Panc1 (cell line): ENCODE measurements around the gene TET3. TPM values are rescaled to one million over a fixed set of nuclear protein-coding genes. Genes with fewer than 3 reads are reported as not detected.

Experiments
- ATAC-seq: fragments of 200-7000 bp; cut with Tn5 transposase; 2 replicates; pipeline ENCODE4 v1.9.1; 2020; ENCODE audit warnings: mild to moderate bottlenecking, moderate library complexity
- BruUV-seq: library from RNA; stranded (reverse); fragments of 400-500 nt; replicated peaks from 2 replicates; lab custom pipeline; 2021; lab: Mats Ljungman, UMichigan
- CTCF ChIA-PET: fragments of 300-600 bp; sonication (Branson Sonifier 250); formaldehyde crosslinking; loops from one replicate; lab custom pipeline; 2022; ENCODE audit warnings: antibody characterized with exemption; lab: Charles Lee
- POLR2A ChIA-PET: fragments of 300-600 bp; sonication (Branson Sonifier 250); formaldehyde crosslinking; loops from one replicate; lab custom pipeline; 2022; ENCODE audit warnings: antibody characterized with exemption; lab: Charles Lee
- DNase-seq: peaks from one replicate; pipeline ENCODE4 v3.0.0-alpha.2; 2010; ENCODE audit warnings: low read depth, low spot score
- H3K27ac ChIP-seq: 2 replicates; pipeline ENCODE4 v1.5.1; 2011; ENCODE audit warnings: mild to moderate bottlenecking, low read length, inconsistent platforms
- H3K27me3 ChIP-seq: fragments of 200-500 bp; sonication (Bioruptor generic); 2 replicates; pipeline ENCODE4 v1.6.0; 2014; ENCODE audit warnings: low read length, inconsistent platforms; ENCODE audit not compliant: control insufficient read depth, insufficient read depth
- H3K36me3 ChIP-seq: fragments of 200-500 bp; sonication (Bioruptor generic); 2 replicates; pipeline ENCODE4 v1.5.1; 2014; ENCODE audit warnings: inconsistent platforms, mild to moderate bottlenecking, low read length, moderate library complexity; ENCODE audit not compliant: control insufficient read depth, insufficient read depth
- H3K4me1 ChIP-seq: 2 replicates; pipeline ENCODE4 v1.5.1; 2011; ENCODE audit warnings: inconsistent platforms, mild to moderate bottlenecking, low read length, moderate library complexity; ENCODE audit not compliant: control insufficient read depth, insufficient read depth
- H3K4me3 ChIP-seq, 2 experiments: 2 replicates each; pipeline ENCODE4 v1.5.1; 2011 to 2012; ENCODE audit warnings: low read depth in 2 of 2, low read length in 2 of 2, mild to moderate bottlenecking in 2 of 2, inconsistent platforms in 1 of 2, moderate library complexity in 1 of 2
- H3K9me3 ChIP-seq: fragments of 200-500 bp; sonication (Bioruptor generic); 2 replicates; pipeline ENCODE4 v1.5.1; 2014; ENCODE audit warnings: low read depth, mild to moderate bottlenecking, inconsistent platforms, low read length, moderate library complexity; ENCODE audit not compliant: control insufficient read depth, insufficient read depth
- POLR2AphosphoS5 ChIP-seq: IDR thresholded peaks from 2 replicates; pipeline ENCODE4 v1.6.1; 2012; ENCODE audit warnings: mild to moderate bottlenecking, low read depth, low read length, moderate library complexity
- SIN3A ChIP-seq: IDR thresholded peaks from 2 replicates; pipeline ENCODE4 v1.6.1; 2012; ENCODE audit warnings: low read depth, mild to moderate bottlenecking, low read length, moderate library complexity, borderline replicate concordance; ENCODE audit not compliant: insufficient read depth
- TCF7L2 ChIP-seq: IDR thresholded peaks from 2 replicates; pipeline ENCODE4 v1.6.1; 2011; ENCODE audit warnings: mild to moderate bottlenecking, low read depth, low read length, inconsistent platforms
- in situ Hi-C: cut with HindIII; loops from 2 replicates; pipeline ENCODE4 v1.10.0; 2016; ENCODE audit warnings: low sequenced_read_pairs, low pct_unique_long_range_greater_than_20kb
- intact Hi-C: fragments of 100-400 bp; cut with micrococcal nuclease; formaldehyde crosslinking; loops from one replicate; pipeline ENCODE4 v1.10.0; 2022; ENCODE audit not compliant: unreplicated experiment
- total RNA-seq: library from RNA; stranded (reverse); gene quantifications from one replicate; pipeline ENCODE4 v1.2.1, GENCODE V29; 2021; ENCODE audit not compliant: unreplicated experiment
- TF ChIP-seq, protein P1 (sequence below): fragments of 450-650 bp; IDR thresholded peaks from 2 replicates; pipeline ENCODE4 v1.5.1; 2017; ENCODE audit warnings: mild to moderate bottlenecking
- TF ChIP-seq, protein P2 (sequence below), 2 experiments: IDR thresholded peaks; 2 replicates each; pipeline ENCODE4 v1.6.1; 2011 to 2012; ENCODE audit warnings: low read depth in 2 of 2, control low read depth in 1 of 2, low read length in 1 of 2, mild to moderate bottlenecking in 1 of 2, moderate library complexity in 1 of 2; ENCODE audit not compliant: insufficient read depth in 1 of 2

TET3 gene
- total RNA-seq, 1 experiment from 2014 or later, result 13.1 TPM

DNA sequence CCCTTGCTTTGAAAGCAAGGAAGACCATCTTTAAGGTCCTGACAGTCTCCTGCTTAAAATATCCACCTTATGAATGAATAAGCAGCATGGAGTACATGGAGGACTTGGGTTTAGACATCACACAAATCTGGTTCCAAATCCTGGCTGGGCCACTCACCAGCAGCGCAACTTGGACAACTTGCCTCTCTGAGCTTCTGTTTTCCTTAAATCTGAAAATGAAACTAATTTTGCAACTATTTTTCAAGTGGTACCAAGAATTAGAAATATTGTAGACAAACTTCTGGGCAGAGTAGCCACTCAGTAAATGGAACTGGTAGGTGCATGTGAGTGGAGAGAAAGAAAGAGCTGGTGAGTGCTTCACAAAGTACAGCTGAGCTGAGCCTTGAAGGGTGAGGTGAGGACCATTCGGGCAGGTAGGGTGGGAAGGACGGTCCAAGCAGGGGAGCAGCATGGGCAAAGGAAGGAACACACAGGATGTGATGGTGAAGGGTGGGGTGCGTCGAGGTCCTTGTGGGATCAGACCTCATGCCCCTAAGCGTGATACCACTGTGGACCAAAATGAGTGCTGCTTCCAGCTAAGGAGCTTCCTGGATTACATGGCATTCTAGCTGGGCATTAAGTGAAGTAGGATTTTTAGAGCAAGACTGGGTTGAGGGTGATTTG is 14.4 kb upstream of the TET3 start:
- POLR2A ChIA-PET, result interaction anchor here (0.6 to 0.7 kb wide), 3 partner anchors 118 to 354 kb away, joined by 4 to 6 read pairs (median 5); no protein-coding TSS in a partner anchor

DNA sequence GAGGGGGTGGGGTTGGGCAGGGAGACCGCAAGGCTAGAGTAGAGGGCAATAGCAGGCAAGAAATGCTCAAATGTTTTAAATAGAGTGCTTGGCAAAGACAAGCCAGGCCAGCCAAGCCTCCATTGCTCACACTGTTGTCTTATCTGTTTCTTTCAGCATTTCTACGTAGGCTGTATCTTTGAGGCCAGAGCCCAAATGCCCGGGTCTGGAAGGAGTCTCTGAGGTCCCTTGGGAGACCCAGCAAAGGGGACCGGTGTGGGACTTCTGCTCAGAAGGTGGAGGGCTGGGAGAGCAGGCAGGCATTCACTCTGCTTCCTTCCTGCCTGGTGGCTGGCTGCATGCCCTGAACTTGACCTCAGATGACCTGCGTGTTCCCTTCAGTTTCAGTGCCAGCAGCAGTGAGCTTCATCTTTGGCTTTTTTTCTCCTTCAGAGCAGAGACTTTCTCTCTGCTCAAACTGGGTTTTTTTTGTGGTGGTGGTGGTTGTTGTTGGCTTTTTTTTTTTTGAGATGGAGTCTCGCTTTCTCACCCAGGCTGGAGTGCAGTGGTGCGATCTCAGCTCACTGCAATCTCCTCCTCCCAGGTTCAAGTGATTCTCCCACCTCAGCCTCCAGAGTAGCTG is 13.7 kb upstream of the TET3 start:
- Histone ChIP-seq H3K36me3 (no peaks in the 10 kb centered on the region), H3K4me3 (no peak overlapping the region), H3K27me3 (no peaks in the 10 kb centered on the region), H3K27ac (no peak overlapping the region), H3K9me3 (no peaks in the 10 kb centered on the region), H3K4me1 (no peaks in the 10 kb centered on the region)
- BruUV-seq, result no TSS peak
- ATAC-seq (0 out of 2 replicates have a peak, but pooled peaks have one; percentile 44), DNase-seq (no peak)
- ChIA-PET POLR2A (interaction anchor here (0.6 to 0.7 kb wide), 3 partner anchors 118 to 355 kb away, joined by 4 to 6 read pairs (median 5); no protein-coding TSS in a partner anchor), CTCF (no interaction called here)
- in situ Hi-C loops (no loop called here), intact Hi-C loops (no loop called here)
- TF ChIP-seq POLR2AphosphoS5 (no peak), TCF7L2 (no peak), SIN3A (no peak)
- TF ChIP-seq, protein P1, sequence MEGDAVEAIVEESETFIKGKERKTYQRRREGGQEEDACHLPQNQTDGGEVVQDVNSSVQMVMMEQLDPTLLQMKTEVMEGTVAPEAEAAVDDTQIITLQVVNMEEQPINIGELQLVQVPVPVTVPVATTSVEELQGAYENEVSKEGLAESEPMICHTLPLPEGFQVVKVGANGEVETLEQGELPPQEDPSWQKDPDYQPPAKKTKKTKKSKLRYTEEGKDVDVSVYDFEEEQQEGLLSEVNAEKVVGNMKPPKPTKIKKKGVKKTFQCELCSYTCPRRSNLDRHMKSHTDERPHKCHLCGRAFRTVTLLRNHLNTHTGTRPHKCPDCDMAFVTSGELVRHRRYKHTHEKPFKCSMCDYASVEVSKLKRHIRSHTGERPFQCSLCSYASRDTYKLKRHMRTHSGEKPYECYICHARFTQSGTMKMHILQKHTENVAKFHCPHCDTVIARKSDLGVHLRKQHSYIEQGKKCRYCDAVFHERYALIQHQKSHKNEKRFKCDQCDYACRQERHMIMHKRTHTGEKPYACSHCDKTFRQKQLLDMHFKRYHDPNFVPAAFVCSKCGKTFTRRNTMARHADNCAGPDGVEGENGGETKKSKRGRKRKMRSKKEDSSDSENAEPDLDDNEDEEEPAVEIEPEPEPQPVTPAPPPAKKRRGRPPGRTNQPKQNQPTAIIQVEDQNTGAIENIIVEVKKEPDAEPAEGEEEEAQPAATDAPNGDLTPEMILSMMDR, result no peak
- TF ChIP-seq, protein P2, sequence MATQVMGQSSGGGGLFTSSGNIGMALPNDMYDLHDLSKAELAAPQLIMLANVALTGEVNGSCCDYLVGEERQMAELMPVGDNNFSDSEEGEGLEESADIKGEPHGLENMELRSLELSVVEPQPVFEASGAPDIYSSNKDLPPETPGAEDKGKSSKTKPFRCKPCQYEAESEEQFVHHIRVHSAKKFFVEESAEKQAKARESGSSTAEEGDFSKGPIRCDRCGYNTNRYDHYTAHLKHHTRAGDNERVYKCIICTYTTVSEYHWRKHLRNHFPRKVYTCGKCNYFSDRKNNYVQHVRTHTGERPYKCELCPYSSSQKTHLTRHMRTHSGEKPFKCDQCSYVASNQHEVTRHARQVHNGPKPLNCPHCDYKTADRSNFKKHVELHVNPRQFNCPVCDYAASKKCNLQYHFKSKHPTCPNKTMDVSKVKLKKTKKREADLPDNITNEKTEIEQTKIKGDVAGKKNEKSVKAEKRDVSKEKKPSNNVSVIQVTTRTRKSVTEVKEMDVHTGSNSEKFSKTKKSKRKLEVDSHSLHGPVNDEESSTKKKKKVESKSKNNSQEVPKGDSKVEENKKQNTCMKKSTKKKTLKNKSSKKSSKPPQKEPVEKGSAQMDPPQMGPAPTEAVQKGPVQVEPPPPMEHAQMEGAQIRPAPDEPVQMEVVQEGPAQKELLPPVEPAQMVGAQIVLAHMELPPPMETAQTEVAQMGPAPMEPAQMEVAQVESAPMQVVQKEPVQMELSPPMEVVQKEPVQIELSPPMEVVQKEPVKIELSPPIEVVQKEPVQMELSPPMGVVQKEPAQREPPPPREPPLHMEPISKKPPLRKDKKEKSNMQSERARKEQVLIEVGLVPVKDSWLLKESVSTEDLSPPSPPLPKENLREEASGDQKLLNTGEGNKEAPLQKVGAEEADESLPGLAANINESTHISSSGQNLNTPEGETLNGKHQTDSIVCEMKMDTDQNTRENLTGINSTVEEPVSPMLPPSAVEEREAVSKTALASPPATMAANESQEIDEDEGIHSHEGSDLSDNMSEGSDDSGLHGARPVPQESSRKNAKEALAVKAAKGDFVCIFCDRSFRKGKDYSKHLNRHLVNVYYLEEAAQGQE (IDR thresholded peaks at IDR 0.05; ENCODE audit: insufficient read depth in 1 of 2, low read depth in 2 of 2, low read length in 1 of 2), result no peak

More for the DNA sequence above, 14.4 kb upstream of the TET3 start:
- CTCF ChIA-PET, result no interaction called here
- Histone ChIP-seq H3K27ac (no peak overlapping the region), H3K4me3 (no peak overlapping the region), H3K9me3 (no peaks in the 10 kb centered on the region), H3K36me3 (no peaks in the 10 kb centered on the region), H3K27me3 (no peaks in the 10 kb centered on the region), H3K4me1 (no peaks in the 10 kb centered on the region)
- intact Hi-C loops, result no loop called here
- ATAC-seq (no peak), DNase-seq (no peak)
- TF ChIP-seq, protein P2 (IDR thresholded peaks at IDR 0.05; ENCODE audit: insufficient read depth in 1 of 2, low read depth in 2 of 2, low read length in 1 of 2), result no peak
- TF ChIP-seq TCF7L2, result no peak
- TF ChIP-seq, protein P1, result no peak
- TF ChIP-seq POLR2AphosphoS5, result no peak
- no peak for TF ChIP-seq SIN3A
- in situ Hi-C loops, result no loop called here
- BruUV-seq, result no TSS peak
